ENCODE data around the gene ST6GALNAC5.

The ST6GALNAC5 gene

GRCh38 chr1:77047575-77047974 lies 180.3 kb downstream of the ST6GALNAC5 start:
- DNase-seq = no peak

- DNase-seq = no peak
These were observed 180.8 kb downstream of the ST6GALNAC5 start for GRCh38 chr1:77047978-77048614.

DNA sequence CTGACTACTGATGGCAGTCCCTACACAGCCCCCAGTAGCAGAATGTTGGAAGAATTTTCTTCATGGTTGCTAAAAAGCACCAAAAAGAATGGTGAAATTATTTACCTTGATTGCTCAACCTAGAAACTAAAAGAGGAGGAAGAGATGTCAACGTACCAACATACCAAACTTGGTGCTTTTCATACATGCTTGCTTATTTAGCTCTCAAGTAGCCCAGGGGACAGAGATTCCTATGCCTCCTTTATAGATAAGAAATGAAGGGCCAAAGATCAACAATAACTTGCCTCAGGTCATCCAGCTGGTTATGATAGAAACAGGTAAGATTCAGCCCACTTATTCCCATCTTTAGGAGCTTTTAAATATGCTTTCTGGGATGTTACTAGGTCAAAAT lies 181.3 kb downstream of the ST6GALNAC5 start:
- no peak for DNase-seq

- DNase-seq = no peak
These were observed 184.1 kb downstream of the ST6GALNAC5 start for GRCh38 chr1:77051425-77051824.

- DNase-seq = no peak
These were observed 189.2 kb downstream of the ST6GALNAC5 start for GRCh38 chr1:77056525-77056924.

- DNase-seq = no peak
These were observed 190.8 kb downstream of the ST6GALNAC5 start for GRCh38 chr1:77057994-77058585.

GRCh38 chr1:77060000-77060399 lies 192.7 kb downstream of the ST6GALNAC5 start:
- DNase-seq = no peak

- no peak for DNase-seq
These were observed 193.9 kb downstream of the ST6GALNAC5 start for GRCh38 chr1:77061162-77061561.

- DNase-seq = no peak
These were observed 195.8 kb downstream of the ST6GALNAC5 start for GRCh38 chr1:77063118-77063517.

- no peak for DNase-seq
These were observed 197.0 kb downstream of the ST6GALNAC5 start for GRCh38 chr1:77064246-77064645.

DNA sequence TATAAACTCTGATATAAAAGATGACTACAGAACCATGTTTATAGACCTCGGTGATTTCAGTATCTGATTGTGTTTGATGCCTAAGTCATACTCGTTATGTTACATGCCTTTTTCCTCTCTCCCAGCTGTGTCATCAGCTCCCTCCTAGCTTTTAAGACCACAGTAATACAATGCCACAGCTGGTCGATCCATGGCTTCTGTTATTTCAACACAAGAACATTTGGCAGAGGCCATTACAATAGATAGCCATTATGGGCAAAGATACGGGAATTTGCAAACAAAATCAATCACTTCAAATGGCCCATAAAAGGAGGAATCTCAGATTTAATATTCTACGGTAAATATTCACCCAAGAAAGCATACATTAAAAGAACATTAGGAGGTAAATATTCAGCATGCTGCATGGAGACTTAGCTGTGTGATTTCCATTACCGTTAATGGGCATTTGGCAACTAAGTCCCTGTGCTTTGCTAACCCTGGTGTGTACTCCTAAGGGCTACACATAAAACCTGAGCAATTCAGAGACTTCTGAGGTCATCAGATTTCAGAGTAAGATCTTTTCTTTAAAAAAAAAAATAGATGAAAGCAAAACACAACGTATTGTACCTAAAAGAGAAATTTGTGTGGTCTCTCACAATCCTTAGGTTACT lies 198.5 kb downstream of the ST6GALNAC5 start:
- no peak for DNase-seq

GRCh38 chr1:77068013-77068412 lies 200.7 kb downstream of the ST6GALNAC5 start:
- no peak for DNase-seq

- DNase-seq = no peak
These were observed 209.5 kb downstream of the ST6GALNAC5 start for GRCh38 chr1:77076759-77077158.

- no peak for DNase-seq
These were observed 214.6 kb downstream of the ST6GALNAC5 start for GRCh38 chr1:77081834-77082233.

GRCh38 chr1:77084457-77084856 lies 217.2 kb downstream of the ST6GALNAC5 start:
- no peak for DNase-seq

DNA sequence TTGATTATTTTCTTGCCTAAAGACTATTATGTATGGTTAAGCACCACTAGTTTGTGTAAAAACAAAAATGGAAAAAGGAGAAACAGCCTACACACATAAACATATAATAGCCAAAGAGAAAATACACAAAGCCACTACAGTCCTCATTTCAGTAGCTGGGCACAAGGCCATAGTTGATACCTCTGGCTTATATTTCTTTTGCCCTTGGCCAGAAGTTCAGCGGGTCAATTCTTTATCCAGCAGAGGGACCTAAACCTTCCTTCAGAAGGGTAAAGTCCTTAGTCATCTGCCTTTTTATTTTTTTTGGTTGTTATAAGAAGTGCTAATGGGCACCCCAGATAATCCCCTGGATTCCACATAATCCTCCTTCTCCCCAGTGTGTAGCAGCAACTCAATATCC lies 217.8 kb downstream of the ST6GALNAC5 start:
- DNase-seq = no peak

DNA sequence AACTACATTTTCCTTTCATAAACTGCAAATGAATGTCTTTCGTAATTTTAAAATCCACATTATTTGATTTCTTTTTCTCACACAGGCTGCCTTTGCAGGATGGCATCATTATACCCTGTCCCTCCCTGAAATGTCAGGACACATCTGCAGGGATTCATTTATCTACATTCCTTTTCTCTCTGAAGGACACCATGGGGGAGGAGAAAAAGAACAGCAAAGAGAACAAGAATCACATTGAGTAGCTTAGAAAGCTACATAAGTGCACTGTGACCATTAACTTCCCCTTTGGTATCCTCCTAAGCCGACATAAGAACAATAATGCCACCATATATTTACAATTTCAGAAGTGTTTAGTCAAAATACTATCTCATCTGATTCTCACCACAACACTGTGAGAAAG lies 222.5 kb downstream of the ST6GALNAC5 start:
- no peak for DNase-seq

- DNase-seq = no peak
These were observed 228.0 kb downstream of the ST6GALNAC5 start for GRCh38 chr1:77095236-77095635.

DNA sequence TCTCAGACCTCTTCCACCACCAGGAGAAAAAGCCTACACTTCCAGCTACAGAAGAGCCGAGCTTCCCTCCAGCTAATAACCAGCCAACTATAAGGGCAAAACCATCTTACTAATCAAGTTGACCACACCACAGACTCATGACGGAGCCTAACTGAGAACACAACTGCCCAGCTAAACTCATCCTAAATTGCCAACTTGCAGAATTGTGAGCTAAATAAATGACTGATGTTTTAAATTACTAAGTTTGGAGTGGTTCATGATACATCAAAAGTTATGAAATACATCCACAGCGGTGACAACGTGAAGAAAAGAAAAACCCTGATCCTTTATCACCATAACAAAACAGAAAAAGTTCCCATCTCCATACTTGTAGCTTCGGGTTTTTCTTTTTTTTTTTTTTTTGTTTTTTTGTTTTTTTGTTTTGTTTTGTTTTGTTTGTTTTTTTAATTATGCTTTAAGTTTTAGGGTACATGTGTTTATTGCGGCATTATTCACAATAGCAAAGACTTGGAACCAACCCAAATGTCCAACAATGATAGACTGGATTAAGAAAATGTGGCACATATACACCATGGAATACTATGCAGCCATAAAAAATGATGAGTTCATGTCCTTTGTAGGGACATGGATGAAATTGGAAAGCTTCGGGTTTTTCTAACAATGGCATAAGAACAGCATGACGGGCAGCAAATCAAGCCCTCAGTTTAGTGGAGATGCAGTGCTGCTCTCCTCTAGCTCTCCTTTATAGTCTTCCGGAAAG lies 229.4 kb downstream of the ST6GALNAC5 start:
- DNase-seq = no peak

- DNase-seq = no peak
These were observed 233.6 kb downstream of the ST6GALNAC5 start for GRCh38 chr1:77100875-77101274.

DNA sequence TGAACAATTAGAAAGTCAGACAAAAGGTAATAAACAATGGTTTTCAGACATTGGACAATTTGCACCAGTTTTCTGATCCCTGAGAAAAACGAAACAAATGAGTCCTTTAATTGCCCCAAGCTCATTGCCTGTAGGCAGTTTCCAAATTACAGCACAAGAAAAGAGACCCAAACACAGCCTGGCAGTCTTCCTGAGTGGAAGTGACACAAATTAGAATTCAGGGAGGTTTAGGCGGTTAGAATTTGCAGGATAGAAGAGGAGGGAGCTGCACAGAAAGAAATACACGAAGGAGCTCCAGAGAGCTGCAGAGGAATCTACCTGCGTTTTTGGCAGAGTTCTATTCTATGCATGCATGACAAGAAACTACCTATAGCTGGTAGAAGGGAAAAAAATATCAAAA lies 236.2 kb downstream of the ST6GALNAC5 start:
- DNase-seq = no peak

DNA sequence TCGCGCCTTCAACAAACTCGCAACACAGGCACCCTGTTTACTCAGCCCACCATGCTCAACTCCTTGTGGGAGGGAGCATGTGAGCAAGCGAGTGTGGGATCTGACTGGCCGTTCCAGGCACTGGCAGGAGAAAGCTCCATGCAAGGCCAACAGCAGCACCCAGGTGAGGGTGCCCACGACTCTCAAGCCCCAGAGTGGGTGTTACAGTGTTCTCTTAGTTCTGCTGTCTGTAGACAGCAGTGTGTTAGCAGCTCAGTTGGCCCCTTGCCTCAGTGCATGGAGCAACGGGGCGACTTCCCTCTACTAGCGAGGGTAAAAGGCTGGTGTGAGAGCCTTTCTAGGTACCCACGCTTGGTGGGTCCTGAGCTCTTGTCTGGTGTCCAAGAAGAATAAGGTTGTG lies 237.4 kb downstream of the ST6GALNAC5 start:
- no peak for DNase-seq
